AML-193 (cell line): Measurements from ENCODE around the gene PCGF2.
"Not testable (repeated sequence)": the region's sequence is repeated elsewhere in the genome, so short reads cannot be mapped to it uniquely, and the experiment has no call there.

Experiments used
- DNase-seq, 2 experiments: peaks; one replicate each; lab custom pipeline; 2025; lab: John Stamatoyannopoulos, UW

PCGF2 gene

DNA sequence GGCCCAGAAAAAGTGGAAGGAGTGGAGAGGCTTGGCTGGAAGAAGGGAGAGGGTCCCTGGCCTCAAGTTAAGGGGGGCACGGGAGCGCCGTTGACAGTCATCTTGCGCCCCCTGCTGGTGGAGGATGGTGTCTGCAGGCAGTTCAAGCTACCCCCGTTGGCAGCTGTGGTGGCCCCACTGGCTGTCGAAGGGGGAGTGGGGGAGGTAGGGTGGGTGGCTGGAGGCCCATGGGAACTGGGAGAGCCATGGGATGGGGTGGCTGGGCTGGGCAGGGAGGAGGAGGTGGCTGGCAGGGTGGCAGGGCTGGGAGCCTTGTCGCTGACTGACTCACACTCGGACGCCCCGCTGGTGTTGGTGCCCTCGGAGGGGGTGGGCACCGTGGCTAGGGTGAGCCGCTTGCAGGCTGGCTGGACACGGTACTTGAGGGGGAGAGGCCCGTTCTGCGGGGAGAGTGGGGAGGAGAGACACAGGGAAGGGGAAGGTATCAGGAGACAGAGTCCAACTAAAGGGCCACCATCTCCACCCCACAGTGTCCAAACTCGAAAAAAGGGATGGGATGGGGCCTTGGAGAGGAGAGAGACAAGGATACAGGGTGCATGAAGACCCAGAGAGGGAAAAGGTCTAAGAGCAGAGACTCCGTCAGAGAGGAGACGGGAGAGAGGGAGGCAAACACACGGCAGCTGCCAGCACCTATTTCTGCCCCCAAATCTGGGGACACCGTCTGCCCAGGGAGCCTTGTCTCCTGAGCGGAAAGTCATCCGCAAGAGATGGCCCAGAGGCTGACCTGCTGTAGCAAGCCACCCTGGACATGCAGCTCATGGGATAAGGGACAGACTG lies 12.8 kb downstream of the PCGF2 start:
- DNase-seq, result peak in 1 of 2 experiments; percentile 29

DNA sequence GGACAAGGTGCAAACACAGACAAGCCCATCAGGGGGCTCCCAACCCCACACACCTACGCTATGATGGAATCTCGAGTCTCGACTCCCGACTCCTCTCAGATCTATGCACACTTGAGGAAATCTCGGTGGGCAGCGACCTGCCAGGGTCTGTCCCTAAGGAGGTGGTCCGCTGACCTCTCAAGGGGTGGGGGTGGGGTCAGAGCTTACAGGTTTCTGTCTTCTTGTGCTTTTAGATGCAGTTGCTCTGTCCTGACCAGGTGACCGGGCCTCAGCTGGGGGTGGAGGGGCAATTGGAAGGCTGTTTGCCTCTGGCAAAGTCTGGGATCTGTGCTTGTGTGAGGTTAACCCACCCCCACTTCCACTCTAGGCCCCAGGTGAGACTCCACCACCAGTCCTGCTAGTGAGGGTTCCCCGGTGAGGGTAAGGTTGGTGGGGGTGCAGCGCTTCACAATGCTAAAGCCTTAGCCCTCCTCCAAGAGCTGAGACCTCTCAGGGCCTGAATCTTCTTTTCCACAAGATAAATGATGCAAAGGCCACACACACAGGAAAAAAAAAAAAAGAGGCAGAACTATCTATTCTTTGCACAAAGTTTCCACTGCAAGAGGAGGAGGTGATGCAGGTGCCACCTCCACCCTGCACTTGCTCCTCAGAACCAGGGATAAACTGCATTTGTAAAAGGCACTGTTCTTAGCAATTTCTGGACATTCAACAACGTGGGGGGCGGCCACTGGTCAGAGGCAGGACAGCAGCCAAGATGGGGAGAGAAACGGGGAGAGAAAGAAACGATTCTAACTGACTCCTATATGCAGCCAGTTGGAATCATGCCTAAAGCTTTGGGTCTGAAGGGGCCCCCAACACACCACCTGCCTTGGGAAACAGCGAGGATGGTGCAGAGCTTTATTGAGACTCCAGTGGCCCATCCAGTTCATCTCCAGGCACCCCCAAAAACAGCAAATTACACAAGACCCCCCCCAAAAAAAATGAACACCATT lies 13.9 kb downstream of the PCGF2 start:
- DNase-seq, result no peak

DNA sequence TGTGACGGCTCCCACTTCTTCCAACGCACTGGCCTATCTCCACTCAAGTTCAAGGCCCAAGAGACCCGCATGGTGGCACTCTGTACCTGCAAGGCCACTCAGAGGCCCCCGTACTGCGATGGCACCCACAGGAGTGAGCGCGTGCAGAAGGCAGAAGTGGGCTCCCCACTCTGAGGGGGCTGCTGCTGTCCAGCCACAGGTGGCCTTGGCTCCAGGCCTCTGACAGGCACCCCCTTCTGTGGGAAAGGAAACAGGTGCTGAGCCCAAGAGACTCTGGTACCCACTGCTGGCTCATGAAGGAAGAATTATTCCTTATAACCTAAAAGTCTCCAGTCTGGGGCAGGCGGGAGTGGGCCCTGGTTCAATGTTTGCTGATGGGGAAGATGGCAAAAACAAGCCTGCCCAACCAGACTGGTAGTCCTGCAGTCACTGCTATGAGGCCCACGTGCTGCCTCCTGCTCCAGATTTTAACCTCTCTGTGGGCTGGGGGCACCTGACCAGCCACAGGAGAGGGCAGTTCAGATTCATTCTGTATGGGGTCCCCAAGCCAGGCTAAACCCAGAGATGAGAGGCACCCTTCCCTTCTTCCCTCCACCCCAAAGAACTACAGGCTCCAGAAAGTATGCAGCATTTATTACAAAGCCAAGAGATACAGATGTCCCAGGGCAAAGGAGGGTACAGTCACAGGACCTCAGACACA lies 14.7 kb downstream of the PCGF2 start:
- no peak for DNase-seq

DNA sequence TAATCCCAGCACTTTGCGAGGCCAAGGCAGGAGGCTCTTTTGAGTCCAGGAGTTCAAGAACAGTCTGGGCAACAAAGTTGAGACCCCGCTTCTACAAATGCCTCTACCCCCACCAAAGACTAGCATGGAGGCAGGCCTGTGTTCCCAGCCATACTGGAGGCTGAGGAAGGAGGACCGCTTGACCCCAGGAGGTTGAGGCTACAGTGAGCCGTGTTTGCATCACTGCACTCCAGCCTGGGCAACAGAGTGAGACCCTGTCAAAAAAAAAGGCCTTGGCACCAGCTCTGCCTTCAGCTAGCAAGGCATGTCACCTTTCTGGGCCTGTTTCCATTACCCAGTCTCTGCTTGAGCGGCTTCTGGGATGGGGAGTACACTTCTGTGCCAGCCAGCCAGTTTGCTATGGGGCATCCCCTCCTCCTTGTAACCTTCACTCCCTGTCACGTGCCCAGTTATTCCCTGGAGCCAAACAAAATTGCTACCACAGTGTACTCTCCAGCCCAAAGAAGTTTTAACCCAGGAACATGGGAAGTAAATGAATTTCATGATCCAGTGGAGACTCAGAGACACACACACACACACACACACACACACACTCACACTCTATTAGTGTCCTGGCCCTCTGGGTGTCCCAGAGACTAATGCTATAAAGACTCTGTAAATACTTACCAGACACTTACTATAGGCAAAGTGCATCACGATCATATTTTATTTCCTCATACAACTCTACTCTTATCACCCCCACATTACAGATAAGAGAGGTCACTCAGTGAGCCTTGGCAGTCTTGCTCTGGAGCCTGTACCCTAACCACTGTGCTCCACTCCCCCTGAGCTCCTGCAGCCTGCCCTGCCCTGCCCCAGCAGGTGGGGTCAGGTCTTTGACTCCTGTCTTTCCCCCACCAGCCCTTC lies 15.5 kb downstream of the PCGF2 start:
- no peak for DNase-seq

DNA sequence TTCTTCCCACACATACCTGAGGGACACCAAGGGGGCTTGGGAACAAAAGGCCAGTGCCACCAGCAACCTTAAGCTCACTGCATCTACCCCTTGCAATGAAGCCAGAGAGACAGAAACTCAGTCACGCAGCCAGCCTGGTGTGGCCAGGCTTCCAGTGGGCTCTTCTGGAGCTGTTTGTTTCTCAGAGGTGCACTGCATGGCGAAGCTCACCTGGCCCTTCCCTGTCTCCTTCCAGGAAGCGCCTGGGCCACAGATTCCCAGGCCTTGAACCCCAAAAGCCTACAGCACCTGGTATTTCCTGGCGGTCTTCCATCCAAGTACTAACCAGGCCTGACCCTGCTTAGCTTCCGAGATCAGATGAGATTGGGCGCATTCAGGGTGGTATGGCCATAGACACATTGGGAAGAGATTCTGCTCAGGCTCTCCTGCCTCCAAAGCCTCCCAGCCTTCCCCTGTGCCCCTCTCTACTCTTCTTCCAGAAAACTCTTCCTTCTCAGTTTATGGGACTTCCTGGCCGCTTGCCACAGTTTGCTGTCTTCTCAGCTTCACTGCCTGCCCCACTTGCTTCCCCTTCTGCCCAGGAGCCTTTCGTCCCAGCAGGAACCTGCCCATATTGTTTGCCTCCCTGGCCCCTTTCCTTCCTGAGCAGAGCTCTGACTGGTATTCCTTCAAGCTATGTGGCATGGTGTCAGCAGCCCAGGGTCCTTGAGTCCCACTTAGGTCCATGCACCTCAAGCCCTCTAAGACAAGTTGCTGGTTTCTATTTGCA lies 16.4 kb downstream of the PCGF2 start:
- peak; percentile 15 to 42 for DNase-seq

DNA sequence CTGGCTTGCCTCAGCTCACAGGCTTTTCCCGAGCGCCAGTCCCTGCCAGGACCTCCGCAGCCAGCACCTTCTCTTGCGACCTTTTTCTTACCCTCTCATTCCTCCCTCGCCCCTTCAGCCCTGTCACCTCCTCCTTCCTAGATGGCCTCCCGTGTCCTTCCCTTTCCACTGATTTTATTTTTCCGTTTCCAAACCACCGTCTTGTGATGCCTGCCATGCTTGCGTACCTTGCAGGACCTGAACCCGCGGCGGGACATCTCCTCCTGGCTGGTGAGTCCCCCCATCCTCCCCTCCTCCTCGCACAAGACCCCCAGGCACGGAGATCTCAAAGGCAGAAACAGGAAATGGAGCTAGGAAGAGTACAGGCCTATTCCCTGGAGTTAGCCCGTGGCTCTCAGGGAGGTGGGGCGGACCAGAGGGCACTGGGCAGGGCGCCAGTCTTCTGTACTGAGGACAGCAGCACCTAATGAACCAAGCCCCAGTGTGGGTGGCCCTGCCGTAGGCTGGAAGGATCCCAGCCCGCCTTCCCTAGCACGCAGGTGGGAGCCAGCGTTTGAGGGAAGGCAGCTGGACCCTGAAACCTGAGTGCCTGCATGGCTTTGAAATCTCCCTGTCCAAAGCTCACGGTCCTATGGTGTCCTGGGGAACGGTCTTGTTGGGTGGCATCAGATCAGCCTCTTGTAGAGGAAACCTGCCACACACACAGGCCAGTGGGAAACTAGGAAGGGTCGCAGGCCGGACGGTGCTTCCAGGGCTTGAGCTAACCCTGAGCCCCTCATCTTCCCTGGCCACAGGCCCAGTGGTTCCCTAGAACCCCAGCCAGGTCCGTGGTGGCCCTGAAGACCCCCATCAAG lies 17.4 kb downstream of the PCGF2 start:
- DNase-seq, result peak; percentile 43 to 54

DNA sequence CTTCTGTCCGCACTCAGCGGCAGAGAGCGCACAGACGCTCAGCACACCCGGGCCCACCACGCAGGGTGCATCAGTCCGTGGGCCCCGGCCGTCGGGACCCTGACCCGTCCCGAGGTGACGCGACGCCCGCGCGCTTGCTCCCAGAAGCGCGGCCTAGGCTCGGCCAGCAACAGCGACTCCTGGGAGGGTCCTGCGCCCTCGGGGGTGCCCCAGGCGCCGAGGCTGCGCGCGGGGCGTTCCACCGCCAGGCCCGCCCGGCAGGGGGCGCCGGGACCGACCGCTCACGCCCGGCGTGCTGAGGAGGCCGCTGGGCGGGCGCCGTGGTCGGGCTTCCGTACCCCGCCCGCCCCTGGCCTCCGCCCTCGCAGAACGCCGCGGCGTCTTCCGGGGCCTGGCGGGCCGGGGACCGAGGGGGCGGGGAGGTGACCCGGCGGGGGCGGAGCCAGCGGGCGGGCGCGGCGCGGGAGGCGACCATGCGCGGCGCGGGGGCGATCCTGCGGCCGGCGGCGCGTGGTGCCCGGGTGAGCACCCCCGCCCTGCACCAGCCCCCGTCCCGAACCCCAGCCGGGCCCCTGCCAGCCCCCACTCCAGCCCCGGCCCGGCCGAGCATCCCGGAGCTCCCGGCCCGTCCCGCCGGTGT lies 18.1 kb downstream of the PCGF2 start, which contains the start of gene CISD3:
Gene CISD3, plus strand, starts transcription at position 456 of the 640 bp plus-strand sequence. Its CDS starts 18 bp downstream, at position 474.
- peak; percentile 85 to 86 for DNase-seq

DNA sequence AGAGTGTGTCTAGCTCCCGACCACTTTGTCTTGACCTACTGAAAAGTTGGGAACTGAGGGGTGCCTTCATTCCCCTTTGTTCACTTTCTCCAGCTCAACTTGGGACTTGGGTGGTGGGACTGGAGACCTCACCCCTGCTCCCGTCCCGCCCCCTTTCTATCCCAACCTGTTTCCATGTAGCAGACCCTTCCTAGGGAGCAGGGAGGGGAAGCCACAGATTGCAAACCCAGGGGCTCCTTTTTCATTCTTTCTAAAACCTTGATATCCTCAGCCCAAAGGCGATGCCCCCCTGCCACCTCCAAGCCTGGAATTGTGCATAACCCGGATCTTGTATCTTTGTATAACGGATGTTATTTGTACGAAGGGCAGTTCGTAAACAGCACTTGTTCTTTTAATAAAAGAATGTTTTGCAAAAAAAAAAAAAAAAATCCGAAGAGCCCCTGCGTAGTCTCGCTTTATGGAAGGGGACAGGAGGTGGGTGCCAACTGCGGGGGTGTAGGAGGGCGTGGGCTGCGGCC lies 18.7 kb downstream of the PCGF2 start:
- DNase-seq, result no peak

DNA sequence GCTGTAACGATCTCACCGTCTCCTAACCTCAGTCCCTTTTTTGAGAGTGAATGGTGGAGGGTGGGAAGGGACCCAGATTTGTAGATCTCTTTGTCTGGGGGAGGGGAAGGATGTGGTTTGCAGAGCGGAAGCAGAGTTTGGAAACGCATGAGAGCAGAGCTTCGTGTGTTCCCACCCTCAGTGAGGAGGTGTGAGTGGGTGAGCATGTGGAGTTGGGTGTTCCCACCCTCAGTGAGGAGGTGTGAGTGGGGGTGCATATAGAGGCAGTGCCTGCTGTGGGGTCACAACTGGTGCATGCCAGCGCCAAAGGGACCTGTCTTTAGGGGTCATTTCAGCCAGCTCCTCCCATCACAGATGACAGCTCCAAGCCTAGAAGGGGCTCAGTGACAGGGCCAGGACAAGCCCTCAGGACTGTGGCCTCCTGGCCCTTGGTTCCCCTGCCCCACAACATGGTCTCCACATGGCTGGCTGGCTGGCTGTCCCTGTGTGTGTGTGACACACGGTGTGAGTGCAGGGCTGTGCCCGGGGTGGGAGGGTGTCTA lies 19.8 kb downstream of the PCGF2 start:
- peak; percentile 27 to 36 for DNase-seq

DNA sequence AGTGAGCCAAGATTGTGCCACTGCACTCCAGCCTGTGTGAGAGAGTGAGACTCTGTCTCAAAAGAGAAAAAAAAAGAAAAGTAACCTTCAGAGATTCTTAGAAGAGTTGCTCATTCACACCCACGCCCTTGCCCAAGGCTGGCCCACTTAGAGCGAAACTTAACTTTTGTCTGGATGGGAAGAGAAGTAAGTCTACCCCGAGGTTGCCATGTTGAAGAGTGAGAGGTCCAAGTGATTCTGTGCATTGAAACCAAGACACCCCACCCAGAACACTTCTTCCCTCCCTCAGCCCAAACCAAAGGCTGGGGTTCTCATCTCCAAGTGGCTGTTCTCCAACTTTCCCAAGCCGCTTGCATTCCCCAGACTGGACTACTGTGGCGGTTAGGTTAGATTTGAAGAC lies 20.4 kb downstream of the PCGF2 start:
- no peak for DNase-seq

DNA sequence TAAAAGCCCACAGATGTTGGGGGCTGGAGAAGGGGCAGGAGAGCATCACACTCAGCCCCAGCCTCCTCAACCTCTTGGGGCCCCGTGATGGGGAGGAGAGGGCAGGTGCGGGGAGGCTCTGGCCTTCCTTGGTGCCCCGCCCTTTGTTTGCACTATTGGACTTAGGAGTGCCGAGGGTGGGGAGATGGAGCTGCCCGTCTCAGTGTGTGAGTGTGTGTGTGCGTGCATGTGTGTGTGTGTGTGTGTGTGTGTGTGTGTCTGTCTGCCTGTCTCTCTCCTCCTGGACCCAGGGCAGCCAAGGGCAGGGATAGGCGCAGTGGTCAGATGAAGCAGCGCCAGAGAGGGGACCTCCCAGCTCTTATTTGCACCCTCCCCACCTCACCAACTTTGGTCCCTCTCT lies 22.0 kb downstream of the PCGF2 start:
- DNase-seq, result not testable (repeated sequence)

DNA sequence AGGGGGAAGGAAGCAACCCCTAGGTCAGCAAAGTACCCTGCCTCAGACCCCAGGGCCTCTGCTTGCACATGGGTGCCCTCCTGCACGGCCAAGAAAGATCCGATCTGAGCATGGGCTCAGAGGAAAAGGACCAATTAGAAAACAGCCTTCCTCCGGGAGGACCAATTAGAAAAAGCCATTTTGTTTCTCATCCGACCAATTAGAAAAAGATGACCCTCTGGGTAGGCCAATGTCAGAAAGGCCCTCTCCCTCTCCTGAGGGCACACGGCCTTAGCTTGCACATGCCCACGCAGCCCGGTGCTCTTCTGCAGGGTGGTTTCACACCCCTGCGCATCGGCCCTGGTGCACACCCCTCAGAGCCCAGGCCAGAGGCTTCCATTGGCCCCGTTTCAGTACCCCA lies 23.1 kb downstream of the PCGF2 start:
- DNase-seq, result no peak

DNA sequence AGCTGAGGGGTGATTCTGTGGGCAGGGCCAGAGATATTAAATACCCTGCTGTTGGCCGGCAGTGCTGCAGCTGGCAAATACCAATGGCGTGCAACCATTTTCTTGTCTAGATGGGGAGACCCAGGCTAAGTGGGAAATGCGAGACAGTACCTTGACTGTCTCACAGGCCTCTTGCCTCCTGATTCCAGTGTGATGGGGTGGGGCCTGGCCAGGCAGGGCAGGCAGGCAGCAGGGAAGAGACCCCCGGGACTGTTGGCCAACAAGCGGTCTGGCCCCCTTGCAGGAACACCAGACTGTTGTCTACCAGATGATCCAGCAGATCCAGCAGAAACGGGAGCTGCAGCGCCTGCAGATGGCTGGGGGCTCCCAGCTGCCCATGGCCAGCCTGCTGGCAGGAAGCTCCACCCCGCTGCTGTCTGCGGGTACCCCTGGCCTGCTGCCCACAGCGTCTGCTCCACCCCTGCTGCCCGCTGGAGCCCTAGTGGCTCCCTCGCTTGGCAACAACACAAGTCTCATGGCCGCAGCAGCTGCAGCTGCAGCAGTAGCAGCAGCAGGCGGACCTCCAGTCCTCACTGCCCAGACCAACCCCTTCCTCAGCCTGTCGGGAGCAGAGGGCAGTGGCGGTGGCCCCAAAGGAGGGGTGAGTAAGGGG lies 23.7 kb downstream of the PCGF2 start:
- DNase-seq, result no peak

DNA sequence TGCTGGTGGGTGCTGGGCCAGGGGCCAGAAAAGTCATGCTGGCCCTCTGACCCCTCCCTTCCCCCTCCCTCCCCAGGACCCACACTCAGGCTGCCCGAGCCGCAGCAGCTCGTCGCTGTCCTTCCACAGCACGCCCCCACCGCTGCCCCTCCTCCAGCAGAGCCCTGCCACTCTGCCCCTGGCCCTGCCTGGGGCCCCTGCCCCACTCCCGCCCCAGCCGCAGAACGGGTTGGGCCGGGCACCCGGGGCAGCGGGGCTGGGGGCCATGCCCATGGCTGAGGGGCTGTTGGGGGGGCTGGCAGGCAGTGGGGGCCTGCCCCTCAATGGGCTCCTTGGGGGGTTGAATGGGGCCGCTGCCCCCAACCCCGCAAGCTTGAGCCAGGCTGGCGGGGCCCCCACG lies 26.3 kb downstream of the PCGF2 start:
- no peak for DNase-seq

DNA sequence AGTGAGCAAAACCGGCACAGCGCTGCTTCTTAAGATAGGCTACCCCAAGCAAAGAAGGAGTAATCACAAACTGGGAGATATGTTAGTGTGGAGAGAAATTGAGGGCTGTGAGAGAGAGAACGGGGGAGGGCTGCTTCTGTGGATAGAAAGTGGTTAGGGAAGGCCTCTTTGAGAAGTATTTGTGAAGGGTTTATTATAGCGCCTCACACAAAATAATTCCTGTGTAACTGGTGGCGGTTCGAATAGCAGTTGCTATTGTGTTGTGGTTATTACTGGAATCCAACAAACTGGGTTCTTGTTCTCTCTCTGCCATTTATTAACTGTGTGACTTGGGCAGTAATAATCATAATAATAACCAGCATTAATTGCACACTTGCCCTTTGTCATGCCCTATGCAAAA lies 27.2 kb downstream of the PCGF2 start:
- DNase-seq, result no peak

DNA sequence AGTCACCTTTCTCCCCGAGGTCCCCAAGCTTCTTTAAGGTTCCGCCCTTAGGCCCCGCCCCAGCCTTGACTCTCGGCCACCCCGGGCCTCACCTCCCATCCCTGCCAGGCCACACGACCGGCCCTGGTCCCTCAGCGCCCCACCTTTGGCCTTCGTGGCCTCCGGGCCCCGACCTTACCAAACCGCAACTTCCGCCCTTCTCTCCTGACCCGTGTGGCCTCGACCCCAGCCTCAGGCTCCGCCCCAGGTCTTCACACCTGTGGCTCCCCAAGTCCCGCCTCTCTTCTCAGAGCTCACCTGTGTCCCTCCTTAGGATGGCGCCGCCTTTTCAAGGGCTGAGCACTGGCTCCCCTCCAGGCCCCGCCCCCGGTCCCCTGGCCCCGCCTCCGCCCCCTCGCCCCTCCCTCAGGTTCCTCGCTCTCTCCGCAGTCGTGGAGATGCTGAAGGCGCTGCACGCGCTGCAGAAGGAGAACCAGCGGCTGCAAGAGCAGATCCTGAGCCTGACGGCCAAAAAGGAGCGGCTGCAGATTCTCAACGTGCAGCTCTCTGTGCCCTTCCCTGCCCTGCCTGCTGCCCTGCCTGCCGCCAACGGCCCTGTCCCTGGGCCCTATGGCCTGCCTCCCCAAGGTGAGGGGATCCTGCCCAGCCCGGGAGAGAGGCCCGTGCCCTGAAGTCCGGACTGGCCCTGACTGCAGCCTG lies 28.0 kb downstream of the PCGF2 start:
- DNase-seq, result no peak

DNA sequence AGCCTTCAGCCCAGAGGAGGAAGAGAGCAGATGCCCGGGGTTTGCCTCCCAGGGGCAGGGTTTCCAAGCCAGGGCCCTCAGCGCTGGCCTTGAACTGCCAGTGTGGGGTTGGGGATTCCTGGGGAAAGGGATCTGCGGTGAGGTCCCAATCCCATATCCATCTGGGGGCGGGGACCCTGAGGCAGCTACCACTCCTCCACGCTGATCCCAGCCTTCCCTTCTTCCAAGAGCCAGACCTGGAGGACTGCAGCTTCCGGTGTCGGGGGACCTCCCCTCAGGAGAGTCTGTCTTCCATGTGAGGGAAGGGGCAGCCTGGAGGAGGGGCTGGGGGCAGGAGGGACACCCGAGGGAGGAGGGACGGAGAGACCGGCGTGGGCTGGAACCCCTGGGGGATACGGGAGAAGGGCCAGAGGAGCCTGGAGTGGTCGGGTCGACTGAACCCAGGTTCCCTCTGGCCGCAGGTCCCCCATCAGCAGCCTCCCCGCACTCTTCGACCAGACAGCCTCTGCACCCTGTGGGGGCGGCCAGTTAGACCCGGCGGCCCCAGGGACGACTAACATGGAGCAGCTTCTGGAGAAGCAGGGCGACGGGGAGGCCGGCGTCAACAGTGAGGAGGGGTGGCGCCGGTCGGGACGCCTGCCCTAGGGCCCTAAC lies 28.7 kb downstream of the PCGF2 start:
- DNase-seq, result no peak
